ENCODE results near the gene GPRC5B. TPM values are rescaled to one million over a fixed set of nuclear protein-coding genes. Genes with fewer than 3 reads are reported as not detected.
A peak's percentile ranks its signal among the peaks of the same experiment; 100 is the strongest.

Gene GPRC5B
- total RNA-seq, 1 donor from 2014 or later, result 34.0 TPM

DNA sequence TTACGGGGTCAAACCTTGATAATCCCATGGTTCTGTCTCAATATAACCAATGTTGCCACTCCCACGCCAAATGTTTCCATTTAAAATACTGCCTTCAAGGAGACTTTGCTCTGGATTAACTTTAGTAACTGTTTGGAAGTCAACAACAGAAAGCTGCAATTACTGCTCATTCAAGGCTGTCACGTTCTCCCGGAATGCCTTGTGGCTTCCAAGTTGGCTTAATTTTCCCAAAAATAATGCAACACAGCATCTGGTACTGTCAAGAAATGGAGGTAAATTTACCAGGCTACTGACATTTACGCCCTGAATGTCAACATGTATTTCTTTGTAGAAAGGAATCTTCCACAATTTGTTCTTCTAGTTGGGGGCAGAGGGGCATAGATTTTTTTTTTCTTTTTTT, 38.2 kb downstream of the GPRC5B start:
- DNase-seq (ENCODE audit: low read depth), result no peak

GRCh38 chr16:19844945-19845641, 39.6 kb downstream of the GPRC5B start:
- peak; percentile 94 for DNase-seq (ENCODE audit: low read depth)

DNA sequence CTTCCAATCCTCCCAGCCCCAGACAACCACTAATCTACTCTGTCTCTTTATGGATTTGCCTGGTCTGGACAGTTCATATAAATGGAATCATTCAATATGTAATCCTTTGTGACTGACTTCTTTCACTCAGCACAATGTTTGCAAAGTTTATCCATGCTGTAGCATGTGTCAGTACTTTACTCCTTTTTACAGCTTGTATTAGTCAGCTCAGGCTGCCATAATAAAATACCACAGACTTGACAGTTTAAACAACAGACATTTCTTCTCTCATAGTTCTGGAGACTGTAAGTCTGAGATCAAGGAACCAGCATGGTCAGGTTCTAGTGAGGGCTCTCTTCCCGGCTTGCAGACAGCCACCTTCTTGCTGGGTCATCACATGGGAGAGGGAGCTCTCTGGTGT, 41.3 kb downstream of the GPRC5B start:
- peak; percentile 50 for DNase-seq (ENCODE audit: low read depth)

DNA sequence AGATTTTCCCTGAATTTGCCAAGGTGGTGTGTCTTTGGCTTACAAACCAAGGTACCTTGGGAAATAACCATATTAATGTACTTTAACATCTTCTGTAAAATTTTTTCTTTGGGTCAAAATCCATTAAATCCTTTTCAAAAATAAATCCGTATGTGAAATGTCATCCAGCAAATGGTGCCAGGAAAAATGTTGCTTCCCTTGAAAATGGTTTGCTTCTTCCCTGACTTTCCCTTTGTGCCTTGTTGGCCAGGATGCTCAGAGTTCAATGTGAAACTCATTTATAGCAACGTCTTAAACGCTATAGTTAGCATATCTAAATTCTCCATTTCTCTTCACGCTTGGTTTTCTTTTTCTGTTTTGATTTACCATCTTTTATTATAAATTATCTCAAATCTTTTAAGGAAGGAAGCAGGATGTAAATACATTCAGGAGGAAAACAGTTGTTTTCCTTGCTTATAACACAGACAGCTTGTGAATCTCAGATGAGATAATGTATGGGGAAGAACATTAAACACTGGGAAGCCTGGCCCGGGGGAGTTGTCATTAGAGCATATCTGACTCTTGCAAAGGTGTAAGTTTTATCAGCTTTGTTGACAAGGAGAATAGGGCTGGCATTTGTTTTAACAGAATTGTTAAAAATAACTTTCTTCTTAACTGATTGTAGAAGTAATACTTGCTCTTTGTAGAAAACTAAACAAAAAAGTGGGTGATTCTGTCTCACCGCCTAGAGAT, 42.1 kb downstream of the GPRC5B start:
- DNase-seq (ENCODE audit: low read depth), result no peak

DNA sequence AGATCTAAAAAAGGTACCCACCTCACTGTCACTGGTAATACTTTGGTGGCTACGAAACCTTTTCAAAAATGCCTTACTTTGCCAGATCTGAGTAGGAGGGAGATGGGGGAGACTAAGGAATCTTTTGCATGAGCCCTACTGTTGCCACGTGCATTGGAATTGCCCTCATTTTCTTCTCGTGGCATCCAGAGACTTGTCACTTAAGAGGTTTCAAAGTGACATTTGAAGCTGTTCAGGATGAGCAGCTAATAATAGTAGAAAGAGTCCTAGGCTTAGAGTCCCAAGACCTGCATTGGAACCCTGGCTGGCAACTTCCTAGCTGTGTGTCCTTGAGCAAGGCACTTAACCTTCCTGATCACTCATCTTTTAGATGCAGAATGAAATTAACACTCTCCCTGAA, 43.5 kb downstream of the GPRC5B start:
- no peak for DNase-seq (ENCODE audit: low read depth)

DNA sequence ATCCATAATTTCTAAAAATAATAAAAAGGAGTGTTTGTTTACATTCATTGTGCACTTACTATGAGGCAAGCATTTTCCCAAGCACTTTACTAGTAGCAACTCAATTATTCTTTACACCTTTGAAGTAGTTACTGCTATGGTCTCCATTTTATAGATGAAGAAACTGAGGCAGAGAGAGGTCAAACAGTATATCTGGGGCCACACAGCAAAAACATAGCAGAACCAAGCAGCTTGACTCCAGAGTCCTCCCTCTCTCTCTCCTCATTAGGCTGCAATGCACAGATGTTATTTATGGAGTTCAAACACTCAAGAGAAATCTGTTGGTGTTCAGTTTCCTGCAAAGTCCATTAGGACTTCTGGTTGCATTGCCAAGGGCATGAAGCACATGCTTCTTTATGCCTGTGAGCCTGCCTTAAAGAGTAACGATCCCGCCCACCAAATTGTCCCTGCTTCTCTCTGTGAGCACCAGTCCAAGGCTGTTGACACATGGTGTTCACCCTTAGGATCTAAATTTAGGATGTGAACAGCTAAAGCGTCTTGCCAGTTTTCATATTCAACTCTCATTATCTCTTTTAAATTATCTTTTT, 44.0 kb downstream of the GPRC5B start:
- DNase-seq (ENCODE audit: low read depth), result no peak

DNA sequence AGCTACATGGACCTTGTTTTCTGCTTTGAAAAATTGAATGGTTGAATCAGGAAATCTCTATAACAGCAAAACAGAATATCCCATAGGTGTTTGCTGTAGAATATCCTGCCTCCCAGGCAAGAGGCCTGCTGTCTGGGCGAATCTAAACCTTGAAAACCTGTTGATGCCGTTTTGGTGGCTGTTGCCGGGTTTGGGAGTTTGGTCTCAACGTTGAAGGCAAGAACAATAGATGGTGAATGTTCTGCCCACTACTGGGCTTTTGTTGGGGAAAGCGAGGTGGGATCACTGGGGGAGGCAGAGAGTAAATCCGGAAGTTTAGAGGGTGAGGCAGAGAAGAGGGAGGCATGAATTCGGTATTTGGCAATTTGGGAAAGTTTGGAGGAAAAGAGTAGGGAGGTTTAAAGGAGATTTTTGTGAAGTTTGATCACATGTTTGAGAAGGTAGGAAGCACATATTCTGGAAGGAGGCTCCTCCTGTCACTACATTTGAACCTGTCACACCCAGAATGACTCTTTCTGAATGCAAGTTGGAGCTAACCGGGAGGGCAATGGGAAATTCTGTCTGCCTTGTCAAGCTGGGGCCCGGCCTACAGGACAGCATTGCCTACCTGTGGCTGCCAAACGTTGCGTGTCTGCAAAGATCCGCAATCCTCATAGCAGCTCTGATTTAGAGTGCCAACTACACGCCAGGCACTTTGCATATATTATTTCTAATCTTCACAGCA, 46.5 kb downstream of the GPRC5B start:
- DNase-seq (ENCODE audit: low read depth), result no peak

DNA sequence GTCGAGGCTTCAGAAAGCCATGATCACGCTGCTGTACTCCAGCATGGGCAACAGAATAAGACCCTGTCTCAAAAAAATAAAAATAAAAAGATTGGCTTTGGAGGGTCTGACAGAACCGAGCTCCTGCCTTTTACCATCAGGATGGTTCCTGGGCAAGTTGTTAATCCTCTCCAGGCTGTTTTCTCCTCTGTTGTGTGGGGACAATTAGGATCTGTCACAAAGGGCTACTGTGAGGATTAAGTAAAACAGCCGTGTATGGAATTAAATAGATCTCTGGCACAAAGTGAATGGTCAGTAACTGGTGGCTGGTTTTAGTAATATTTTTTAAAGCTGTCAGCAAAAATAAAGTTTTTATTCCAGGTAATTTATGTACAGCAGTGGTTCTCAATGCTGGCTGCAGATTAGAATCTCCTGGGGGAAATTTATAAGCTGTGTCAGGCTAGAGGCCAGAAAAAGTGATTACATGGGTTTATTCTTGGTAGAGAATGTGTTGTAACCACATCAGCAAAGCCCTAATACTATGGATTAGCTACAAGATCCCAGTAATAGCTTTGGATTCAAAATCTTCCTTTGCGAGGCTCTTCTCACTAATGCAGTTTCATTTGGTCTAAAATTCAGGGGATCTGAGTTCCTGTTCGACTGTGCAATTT, 47.2 kb downstream of the GPRC5B start:
- no peak for DNase-seq (ENCODE audit: low read depth)

DNA sequence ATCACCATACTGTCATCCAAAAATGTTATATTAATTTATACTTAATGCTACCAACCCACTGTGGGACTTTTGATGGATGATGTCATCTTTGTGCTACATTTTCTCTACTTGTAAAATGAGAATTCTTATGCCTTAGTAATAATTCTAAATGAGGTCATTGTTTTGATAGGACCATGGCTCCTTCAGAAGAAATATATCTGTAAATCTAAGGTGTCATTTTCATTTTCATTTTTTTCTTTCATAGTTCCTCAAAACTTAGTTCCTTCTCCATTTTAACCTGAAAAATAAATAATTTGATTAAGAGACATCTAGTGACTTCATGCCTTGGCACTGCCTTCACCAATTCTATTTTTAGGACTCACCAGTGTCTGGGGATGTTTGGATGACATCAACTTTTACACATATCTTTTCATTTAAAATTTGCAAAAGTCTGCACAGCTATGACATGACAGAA, 48.7 kb downstream of the GPRC5B start:
- no peak for DNase-seq (ENCODE audit: low read depth)

DNA sequence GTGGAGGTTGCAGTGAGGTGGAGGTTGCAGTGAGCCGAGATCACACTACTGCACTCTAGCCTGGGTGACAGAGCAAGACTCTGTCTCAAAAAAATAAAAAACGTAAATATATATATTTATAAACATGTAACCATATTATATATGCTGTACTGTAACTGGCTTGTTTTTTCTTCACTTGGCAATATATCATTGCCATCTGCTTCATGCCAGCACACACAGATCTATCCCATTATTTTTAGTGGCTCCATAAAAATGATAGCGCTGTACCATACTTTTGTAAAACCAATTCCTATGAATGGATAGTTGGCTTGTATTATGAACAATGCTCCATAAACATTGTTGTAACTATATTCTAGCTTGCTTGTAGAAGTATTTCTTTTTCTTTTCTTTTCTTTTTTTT, 49.5 kb downstream of the GPRC5B start:
- no peak for DNase-seq (ENCODE audit: low read depth)

- no peak for DNase-seq (ENCODE audit: low read depth)
Measured at GRCh38 chr16:19833581-19833980, 51.1 kb downstream of the GPRC5B start.

DNA sequence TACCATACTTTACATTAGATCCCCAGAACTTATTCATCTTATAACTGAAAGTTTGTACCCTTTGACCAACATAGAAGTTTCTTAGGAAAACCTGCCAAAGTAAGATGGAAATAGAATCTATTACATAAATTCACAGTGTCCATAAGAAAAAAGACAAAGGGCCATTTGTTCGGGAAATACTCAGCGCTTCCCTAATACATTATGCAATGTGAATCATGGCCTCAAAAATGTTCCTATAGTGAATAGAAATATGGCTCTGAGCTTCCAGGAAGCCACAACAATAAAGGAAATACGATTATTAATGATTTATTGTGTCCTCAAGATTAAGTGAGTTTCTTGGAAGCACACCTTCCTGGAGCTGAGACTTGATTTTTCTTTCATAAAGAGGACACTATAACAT, 51.5 kb downstream of the GPRC5B start:
- no peak for DNase-seq (ENCODE audit: low read depth)

DNA sequence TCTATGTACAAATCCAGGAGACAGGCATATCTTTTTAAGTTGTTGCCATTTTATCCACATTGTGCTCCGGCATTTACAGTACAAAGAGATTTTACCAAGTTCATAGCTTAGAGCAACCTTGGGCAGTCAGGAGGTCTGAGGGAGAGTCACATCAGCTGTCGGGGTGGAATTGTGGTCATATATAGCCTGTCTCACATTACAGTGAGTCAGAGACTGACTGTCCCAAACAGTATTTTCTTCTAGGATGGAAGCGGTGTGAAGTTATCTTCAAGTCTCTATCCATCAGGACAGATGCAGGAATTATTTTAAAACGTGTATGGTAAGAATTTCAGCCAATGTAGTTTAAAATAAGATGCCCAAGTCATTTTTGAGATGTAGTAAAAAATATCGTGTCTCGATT, 53.0 kb downstream of the GPRC5B start:
- DNase-seq (ENCODE audit: low read depth), result peak; percentile 65

DNA sequence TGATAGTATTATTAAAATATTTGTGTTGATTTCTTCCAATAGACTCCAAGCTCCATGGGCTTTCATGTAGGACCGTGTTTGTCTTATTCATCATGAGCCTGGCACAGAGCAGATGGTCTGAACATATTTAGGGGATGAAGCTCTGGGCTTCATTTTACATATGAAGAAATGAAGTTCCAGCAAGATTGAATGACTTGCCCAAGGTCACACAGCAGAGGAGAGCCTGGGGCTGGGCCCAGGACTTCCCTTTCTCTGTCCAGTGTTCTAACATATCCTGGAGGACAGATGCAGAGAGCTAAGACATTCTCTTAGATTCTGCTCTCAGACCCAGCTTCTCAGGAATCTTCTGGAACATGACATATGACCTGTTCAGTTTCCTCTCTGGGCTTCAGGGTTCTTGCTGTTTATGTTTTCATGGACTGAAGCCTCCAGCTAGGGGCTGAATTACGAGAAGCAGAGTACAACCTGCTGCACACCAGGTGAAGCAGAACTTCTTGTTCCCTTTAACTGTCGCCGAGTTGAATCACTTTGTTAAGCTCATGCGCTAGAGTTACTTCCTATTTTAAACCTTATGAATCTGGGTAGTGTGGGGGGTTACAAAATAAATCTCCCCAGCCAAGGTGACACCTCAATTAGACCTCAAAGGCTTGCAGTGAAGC, 53.6 kb downstream of the GPRC5B start:
- DNase-seq (ENCODE audit: low read depth), result peak; percentile 42

DNA sequence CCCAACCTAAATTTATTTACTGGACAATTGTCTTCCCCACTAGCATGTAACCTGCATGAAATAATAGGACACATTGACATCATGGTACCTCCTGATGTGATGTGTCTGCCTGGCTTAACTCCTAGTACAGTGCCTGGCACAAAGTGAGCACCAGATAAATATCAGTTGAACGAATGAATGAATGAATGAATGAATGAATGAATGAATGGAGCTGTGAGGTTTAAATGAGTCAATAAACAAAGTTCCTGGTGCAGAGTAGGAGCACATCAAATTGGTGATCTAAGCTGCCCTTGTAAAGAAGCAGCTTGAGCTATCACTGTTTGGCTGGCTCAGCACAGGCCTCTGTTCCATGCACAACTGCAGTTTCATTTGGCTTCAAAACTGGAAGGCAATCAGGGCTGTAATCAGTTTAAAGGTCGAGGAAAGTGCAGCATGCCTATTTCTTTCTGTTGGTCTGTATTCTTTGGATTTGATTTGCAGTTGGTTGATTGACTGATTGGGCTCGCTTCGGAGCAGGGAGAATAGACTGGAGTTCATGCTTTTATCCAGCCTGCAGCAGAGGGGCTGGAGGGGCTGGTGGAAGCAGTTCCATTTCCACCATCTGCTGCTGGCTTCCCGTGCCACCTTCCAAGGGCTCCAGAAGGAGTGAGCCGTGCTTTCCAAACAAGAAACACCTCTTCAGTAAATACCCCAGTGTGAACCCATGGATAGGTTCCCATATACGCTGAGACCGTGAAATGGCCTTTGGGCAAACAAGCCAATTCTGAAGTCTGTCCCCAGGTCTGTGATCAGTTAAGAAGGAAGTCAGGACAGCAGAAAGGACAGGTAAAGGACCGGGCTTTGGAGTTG, 54.6 kb downstream of the GPRC5B start:
- DNase-seq (ENCODE audit: low read depth), result no peak

- no peak for DNase-seq (ENCODE audit: low read depth)
Measured at GRCh38 chr16:19824216-19824615, 60.4 kb downstream of the GPRC5B start.

DNA sequence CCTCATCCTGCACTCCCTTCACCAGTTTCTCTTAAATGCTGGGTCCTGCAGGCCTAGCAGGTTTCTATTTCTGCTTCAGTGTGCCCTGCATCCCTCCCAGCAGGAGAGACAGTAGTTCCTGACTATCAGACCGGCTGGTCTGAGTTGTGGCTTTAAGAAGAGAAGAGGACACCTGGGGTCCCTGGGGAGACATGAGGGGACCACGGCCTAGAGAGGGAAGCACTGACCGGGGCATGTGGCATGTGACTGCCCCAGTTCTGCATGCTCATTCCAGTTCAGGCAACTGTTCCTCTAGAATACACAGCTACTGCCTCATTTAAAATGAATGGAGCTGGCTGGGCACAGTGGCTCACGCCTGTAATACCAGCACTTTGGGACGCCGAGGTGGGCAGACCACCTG, 61.3 kb downstream of the GPRC5B start:
- no peak for DNase-seq (ENCODE audit: low read depth)

GRCh38 chr16:19822533-19822932, 62.1 kb downstream of the GPRC5B start:
- DNase-seq (ENCODE audit: low read depth), result peak; percentile 59

GRCh38 chr16:19817875-19818274, 66.8 kb downstream of the GPRC5B start:
- DNase-seq (ENCODE audit: low read depth), result no peak

- peak; percentile 72 for DNase-seq (ENCODE audit: low read depth)
Measured at GRCh38 chr16:19817122-19817521, 67.5 kb downstream of the GPRC5B start.

All from renal cortical epithelial cell (primary cell).